ENCODE results near the gene LMO7.

GRCh38 chr13:75895168-75895567 is 259.0 kb downstream of the LMO7 start:
- TF ChIP-seq CTCF (IDR thresholded peaks at IDR 0.05; ENCODE audit: low read length), result no peak
- no peak for TF ChIP-seq EZH2 (IDR thresholded peaks at IDR 0.05; ENCODE audit: borderline replicate concordance, low read length)
